Measurements from ENCODE around the gene PHYH. TPM values are rescaled to one million over a fixed set of nuclear protein-coding genes. Genes with fewer than 3 reads are reported as not detected.
"Not testable (repeated sequence)": the region's sequence is repeated elsewhere in the genome, so short reads cannot be mapped to it uniquely, and the experiment has no call there.

The PHYH gene
- total RNA-seq, 2 experiments from 2014 or later = 6.9 to 15.1 TPM

- Histone ChIP-seq H3K4me1 (ENCODE audit: insufficient read depth, low read length, poor library complexity, severe bottlenecking) (no peaks in the 10 kb centered on the region), H3K4me2 (ENCODE audit: low read length) (no peak overlapping the region), H2AFZ (ENCODE audit: low read length) (no peak overlapping the region), H4K20me1 (ENCODE audit: insufficient read depth, low read length) (no peaks in the 10 kb centered on the region), H3K36me3 (ENCODE audit: insufficient read depth, low read length) (peaks cover 96% of the 10 kb centered on the region), H3K9me2 (ENCODE audit: insufficient read depth, low read length) (no peaks in the 10 kb centered on the region), H3K27ac (ENCODE audit: low read depth, low read length, poor library complexity, severe bottlenecking) (no peak overlapping the region), H3K4me3 (ENCODE audit: low read depth, low read length, poor library complexity, severe bottlenecking) (no peak overlapping the region), H3K79me2 (ENCODE audit: insufficient read depth, low read depth, low read length) (no peaks in the 10 kb centered on the region), H3K9me3 (ENCODE audit: low read length) (no peaks in the 10 kb centered on the region)
- no TSS peak for BruUV-seq (replicated peaks)
- POLR2A ChIA-PET = no interaction called here
- intact Hi-C loops (cut with micrococcal nuclease; ENCODE audit: unreplicated experiment) = no loop called here
- TF ChIP-seq EZH2phosphoT487 (IDR thresholded peaks at IDR 0.05; ENCODE audit: borderline replicate concordance, low read depth, low read length) (no peak), CTCF (conservative IDR thresholded peaks at IDR 0.05; ENCODE audit: low read length) (no peak)
- CTCF ChIA-PET (ENCODE audit: unreplicated experiment) = no interaction called here
- DNase-seq (ENCODE audit: low spot score) = no peak
These were observed 31.8 kb upstream of the PHYH start for GRCh38 chr10:13331646-13332045.

- H3K27ac ChIP-seq (ENCODE audit: low read depth, low read length, poor library complexity, severe bottlenecking); H3K79me2 ChIP-seq (ENCODE audit: insufficient read depth, low read depth, low read length); DNase-seq (ENCODE audit: low spot score); H3K9me3 ChIP-seq (ENCODE audit: low read length); H3K4me1 ChIP-seq (ENCODE audit: insufficient read depth, low read length, poor library complexity, severe bottlenecking); intact Hi-C loops (cut with micrococcal nuclease; ENCODE audit: unreplicated experiment); CTCF ChIA-PET (ENCODE audit: unreplicated experiment); H4K20me1 ChIP-seq (ENCODE audit: insufficient read depth, low read length); H2AFZ ChIP-seq (ENCODE audit: low read length); H3K4me2 ChIP-seq (ENCODE audit: low read length); H3K4me3 ChIP-seq (ENCODE audit: low read depth, low read length, poor library complexity, severe bottlenecking); H3K9me2 ChIP-seq (ENCODE audit: insufficient read depth, low read length); POLR2A ChIA-PET; BruUV-seq (replicated peaks): not testable (repeated sequence)
- H3K36me3 ChIP-seq (ENCODE audit: insufficient read depth, low read length) = peaks cover 96% of the 10 kb centered on the region
These were observed 31.1 kb upstream of the PHYH start for GRCh38 chr10:13330980-13331379.

GRCh38 chr10:13329565-13329964, 29.7 kb upstream of the PHYH start:
- Histone ChIP-seq H3K27ac (ENCODE audit: low read depth, low read length, poor library complexity, severe bottlenecking) (no peak overlapping the region), H4K20me1 (ENCODE audit: insufficient read depth, low read length) (no peaks in the 10 kb centered on the region), H3K4me1 (ENCODE audit: insufficient read depth, low read length, poor library complexity, severe bottlenecking) (no peaks in the 10 kb centered on the region), H3K9me3 (ENCODE audit: low read length) (no peaks in the 10 kb centered on the region), H3K4me3 (ENCODE audit: low read depth, low read length, poor library complexity, severe bottlenecking) (no peak overlapping the region), H3K9me2 (ENCODE audit: insufficient read depth, low read length) (no peaks in the 10 kb centered on the region), H3K79me2 (ENCODE audit: insufficient read depth, low read depth, low read length) (no peaks in the 10 kb centered on the region), H2AFZ (ENCODE audit: low read length) (no peak overlapping the region), H3K36me3 (ENCODE audit: insufficient read depth, low read length) (peaks cover 95% of the 10 kb centered on the region), H3K4me2 (ENCODE audit: low read length) (no peak overlapping the region)
- ChIA-PET CTCF (ENCODE audit: unreplicated experiment) (no interaction called here), POLR2A (interaction anchor here (1.1 to 1.2 kb wide), 2 partner anchors 24 to 180 kb away, joined by 5 read pairs; no protein-coding TSS in a partner anchor)
- BruUV-seq (replicated peaks) = no TSS peak
- DNase-seq (ENCODE audit: low spot score) = no peak
- intact Hi-C loops (cut with micrococcal nuclease; ENCODE audit: unreplicated experiment) = no loop called here
- TF ChIP-seq CTCF (conservative IDR thresholded peaks at IDR 0.05; ENCODE audit: low read length) = no peak
- no peak for TF ChIP-seq EZH2phosphoT487 (IDR thresholded peaks at IDR 0.05; ENCODE audit: borderline replicate concordance, low read depth, low read length)

Data from OCI-LY7 (cell line).